ENCODE results near the gene COL5A1.

Gene COL5A1

GRCh38 chr9:134752471-134753168, 111.0 kb downstream of the COL5A1 start:
- no peak for DNase-seq (ENCODE audit: extremely low spot score)
- ChIA-PET POLR2A (no interaction called here), CTCF (no interaction called here)
- no peak for TF ChIP-seq CTCF (IDR thresholded peaks at IDR 0.05; ENCODE audit: control extremely low read depth, extremely low read depth, low read depth, missing control alignments)

GRCh38 chr9:134753191-134753590, 111.6 kb downstream of the COL5A1 start:
- CTCF ChIA-PET = no interaction called here
- TF ChIP-seq CTCF (IDR thresholded peaks at IDR 0.05; ENCODE audit: control extremely low read depth, extremely low read depth, low read depth, missing control alignments) = no peak
- POLR2A ChIA-PET = no interaction called here
- DNase-seq (ENCODE audit: extremely low spot score) = no peak

- no peak for DNase-seq (ENCODE audit: extremely low spot score)
- no peak for TF ChIP-seq CTCF (IDR thresholded peaks at IDR 0.05; ENCODE audit: control extremely low read depth, extremely low read depth, low read depth, missing control alignments)
- ChIA-PET POLR2A (no interaction called here), CTCF (no interaction called here)
Observed at GRCh38 chr9:134755221-134755907, 113.8 kb downstream of the COL5A1 start.

GRCh38 chr9:134756098-134756497, 114.5 kb downstream of the COL5A1 start:
- DNase-seq (ENCODE audit: extremely low spot score) = no peak
- CTCF ChIA-PET = no interaction called here
- POLR2A ChIA-PET = no interaction called here
- TF ChIP-seq CTCF (IDR thresholded peaks at IDR 0.05; ENCODE audit: control extremely low read depth, extremely low read depth, low read depth, missing control alignments) = no peak

GRCh38 chr9:134757216-134757975, 115.8 kb downstream of the COL5A1 start:
- CTCF ChIA-PET = no interaction called here
- TF ChIP-seq CTCF (IDR thresholded peaks at IDR 0.05; ENCODE audit: control extremely low read depth, extremely low read depth, low read depth, missing control alignments) = no peak
- POLR2A ChIA-PET = no interaction called here
- no peak for DNase-seq (ENCODE audit: extremely low spot score)

- no peak for TF ChIP-seq CTCF (IDR thresholded peaks at IDR 0.05; ENCODE audit: control extremely low read depth, extremely low read depth, low read depth, missing control alignments)
- ChIA-PET POLR2A (no interaction called here), CTCF (no interaction called here)
- no peak for DNase-seq (ENCODE audit: extremely low spot score)
Observed at GRCh38 chr9:134758949-134759607, 117.5 kb downstream of the COL5A1 start.
